Stimulated activated CD8-positive, alpha-beta memory T cell treated with anti-CD3 and anti-CD28 coated beads, Interleukin-7, amount 100 ng/mL, for 1 hour (primary cell): ENCODE data around the gene PFKFB4.

Source experiments
- DNase-seq, 2 donors: peaks; one replicate each; pipeline ENCODE4 v3.0.0-alpha.2; 2020; ENCODE audit warnings: low read depth in 2 of 2

PFKFB4 gene

GRCh38 chr3:48584836-48585235 lies 28.2 kb upstream of the PFKFB4 start:
- no peak for DNase-seq

DNA sequence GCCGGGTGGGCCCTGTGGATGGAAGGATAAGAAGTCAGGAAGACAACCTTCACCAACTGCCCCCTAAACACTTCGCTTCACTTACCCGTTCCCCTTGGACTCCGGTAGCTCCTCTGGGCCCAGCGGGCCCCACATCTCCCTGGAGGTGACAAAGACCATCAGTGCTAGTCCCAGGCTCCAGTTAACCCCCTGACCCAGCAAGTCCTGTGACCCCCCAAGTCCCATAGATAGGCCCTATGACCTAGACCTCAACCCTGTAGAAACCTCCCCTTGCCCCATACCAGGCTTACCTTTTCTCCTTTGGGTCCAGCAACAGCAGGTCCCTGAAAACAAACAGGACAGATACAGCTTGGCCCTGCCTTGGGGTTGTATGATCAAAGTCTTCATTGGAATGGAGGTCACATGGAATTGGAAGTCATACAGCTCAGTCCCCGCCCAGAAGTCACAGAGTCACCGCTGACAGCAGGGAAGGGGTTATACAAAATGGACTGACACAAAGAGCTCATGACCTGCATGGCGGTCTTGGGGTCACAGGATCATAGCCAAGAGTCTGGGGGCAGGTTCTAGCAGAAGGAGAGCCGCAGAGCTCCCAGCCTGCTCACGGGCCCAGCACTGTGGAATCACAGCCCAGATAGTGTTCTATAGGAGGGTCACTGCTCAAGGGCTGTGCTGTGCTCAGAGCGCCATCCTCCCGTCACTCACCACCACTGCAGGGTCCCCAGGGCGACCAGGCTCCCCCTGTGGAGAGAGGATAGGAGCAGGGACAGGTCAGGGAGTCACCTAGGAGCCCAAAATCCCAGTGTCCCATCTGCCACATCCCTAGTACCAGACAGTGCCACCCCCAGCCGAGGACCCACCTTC lies 25.2 kb upstream of the PFKFB4 start:
- no peak for DNase-seq

DNA sequence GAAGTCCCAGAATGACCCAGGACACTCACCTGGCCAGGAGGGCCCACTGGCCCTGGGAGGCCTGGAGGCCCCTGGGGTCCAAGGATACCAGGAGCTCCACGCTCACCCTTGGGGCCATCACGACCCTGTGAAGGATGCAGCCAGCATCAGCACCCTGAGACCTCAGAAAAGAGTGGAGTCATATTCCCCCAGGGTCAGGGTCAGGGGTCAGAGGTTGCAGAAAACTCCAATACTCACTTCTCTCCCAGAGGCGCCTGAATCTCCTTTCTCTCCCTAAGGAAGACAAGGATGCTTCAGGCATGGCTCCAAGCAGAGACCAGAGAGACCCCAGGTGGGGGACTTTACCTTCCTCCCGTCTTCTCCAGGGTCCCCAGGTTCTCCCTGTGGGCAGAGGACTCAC lies 20.0 kb upstream of the PFKFB4 start:
- DNase-seq: no peak

GRCh38 chr3:48575366-48575765 lies 18.8 kb upstream of the PFKFB4 start:
- no peak for DNase-seq

- DNase-seq: no peak
Observed at GRCh38 chr3:48573973-48574585, 17.5 kb upstream of the PFKFB4 start.

GRCh38 chr3:48572517-48572916 lies 15.9 kb upstream of the PFKFB4 start:
- no peak for DNase-seq

DNA sequence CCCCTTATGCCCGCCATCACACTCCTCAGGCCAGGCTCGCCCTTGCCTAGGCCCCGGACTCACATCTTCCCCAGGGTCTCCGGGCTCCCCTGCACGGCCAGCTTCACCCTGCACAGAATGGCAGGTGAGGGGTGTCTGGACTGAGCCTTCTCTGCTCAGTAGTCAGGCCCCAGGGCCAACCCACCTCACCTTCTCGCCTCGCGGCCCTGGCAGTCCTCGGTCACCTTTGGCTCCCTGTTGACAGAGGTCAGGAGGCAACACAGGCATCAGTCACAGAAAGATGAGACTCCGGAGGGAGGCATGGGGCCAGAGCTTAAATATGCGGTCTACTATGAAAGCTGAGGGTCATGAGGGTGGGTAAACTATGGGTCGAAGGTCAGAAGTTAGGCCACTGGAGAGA lies 15.3 kb upstream of the PFKFB4 start:
- no peak for DNase-seq

GRCh38 chr3:48569808-48570450 lies 13.3 kb upstream of the PFKFB4 start:
- no peak for DNase-seq

DNA sequence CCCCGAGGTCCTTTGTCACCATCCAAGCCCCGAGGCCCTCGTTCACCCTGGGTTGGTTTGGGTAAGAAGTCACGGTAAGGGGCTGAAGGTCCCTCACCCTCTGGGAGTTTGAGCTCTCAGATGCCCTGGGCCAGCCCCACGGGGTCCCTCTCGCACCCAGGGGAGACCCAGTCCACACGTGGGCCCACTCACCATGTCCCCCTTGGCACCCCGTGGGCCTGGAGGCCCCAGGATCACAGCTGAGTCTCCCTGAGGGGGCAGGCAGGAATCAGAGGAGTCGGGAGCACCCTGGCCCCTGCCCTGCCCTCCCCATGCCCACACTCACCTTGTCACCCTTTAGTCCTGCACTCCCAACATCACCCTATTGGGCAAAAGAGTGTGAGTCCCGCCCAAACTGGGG lies 12.8 kb upstream of the PFKFB4 start:
- no peak for DNase-seq

- DNase-seq: no peak
Observed at GRCh38 chr3:48568476-48568875, 11.9 kb upstream of the PFKFB4 start.

GRCh38 chr3:48567500-48567899 lies 10.9 kb upstream of the PFKFB4 start:
- DNase-seq: no peak

DNA sequence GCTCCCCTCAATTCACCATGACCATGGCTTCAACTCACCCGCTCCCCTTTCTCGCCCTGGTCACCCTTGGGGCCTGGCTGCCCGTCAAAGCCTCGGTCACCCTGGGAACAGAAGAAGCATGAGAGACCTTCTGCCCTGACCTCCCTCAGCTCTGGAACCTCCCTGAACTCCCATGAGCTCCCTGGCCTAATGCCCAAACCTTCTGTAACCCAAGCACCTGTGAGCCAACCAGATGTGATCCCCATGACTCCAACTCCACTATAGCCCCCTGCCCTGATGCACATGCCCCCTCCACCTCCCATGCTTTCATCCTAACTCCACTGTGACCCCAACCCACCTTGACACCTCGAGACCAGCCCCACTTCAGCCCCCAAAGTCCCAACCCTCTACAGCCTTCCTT lies 10.5 kb upstream of the PFKFB4 start:
- DNase-seq: no peak

- DNase-seq: no peak
Observed at GRCh38 chr3:48566401-48566760, 9.8 kb upstream of the PFKFB4 start.

GRCh38 chr3:48565591-48566400 lies 9.2 kb upstream of the PFKFB4 start:
- DNase-seq: no peak

GRCh38 chr3:48565186-48565585 lies 8.6 kb upstream of the PFKFB4 start:
- no peak for DNase-seq

GRCh38 chr3:48564667-48565066 lies 8.1 kb upstream of the PFKFB4 start:
- no peak for DNase-seq

- DNase-seq: peak in 1 of 2 donors; percentile 30
Observed at GRCh38 chr3:48564022-48564421, 7.4 kb upstream of the PFKFB4 start.

GRCh38 chr3:48563382-48563918 lies 6.8 kb upstream of the PFKFB4 start, which contains the start of gene UCN2:
UCN2 (minus strand) TSS chr3:48563781; CDS start chr3:48563124, 657 bp downstream.
- no peak for DNase-seq

- no peak for DNase-seq
Observed at GRCh38 chr3:48562367-48563095, 5.9 kb upstream of the PFKFB4 start.

DNA sequence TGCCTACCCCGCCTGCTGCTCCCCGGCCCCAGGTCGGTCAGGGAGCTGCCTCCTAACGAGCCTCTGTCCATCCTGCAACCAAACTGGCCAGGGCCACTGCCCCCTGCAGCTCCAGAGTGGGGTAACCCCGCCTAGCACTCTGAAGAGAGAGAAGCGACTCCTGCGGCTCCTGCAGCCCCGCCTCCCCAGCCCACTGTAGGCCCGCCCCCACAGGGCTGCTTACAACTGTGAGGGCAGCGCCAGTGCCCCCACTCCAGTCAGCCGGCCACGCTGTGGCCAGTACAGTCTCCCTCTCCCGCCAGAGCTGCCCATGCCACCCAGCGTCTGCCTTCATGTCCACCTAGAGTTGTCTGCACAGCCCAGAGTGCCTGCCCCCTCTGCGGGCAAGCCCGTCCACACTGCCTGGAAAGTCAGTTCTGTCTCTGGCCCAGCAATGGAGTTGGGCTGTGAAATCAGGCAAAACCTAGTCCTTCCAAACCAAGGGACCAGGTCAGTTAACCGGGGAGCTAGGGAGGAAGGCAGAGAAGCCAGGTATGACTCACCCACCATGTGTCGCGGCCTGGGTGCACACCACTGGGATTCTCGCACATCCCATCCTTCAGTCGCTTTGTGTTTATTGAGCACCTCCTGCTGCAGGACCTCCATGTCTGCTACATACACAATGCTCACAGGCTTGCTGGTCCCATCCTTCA lies 4.6 kb upstream of the PFKFB4 start:
- no peak for DNase-seq

- DNase-seq: no peak
Observed at GRCh38 chr3:48560648-48561018, 4.0 kb upstream of the PFKFB4 start.
